HL-60 (cell line): ENCODE measurements around the gene MBD3L3.
A peak's percentile ranks its signal among the peaks of the same experiment; 100 is the strongest.
"Not testable (repeated sequence)": the region's sequence is repeated elsewhere in the genome, so short reads cannot be mapped to it uniquely, and the experiment has no call there.

ENCODE experiments used
- DNase-seq, 2 experiments: peaks; one replicate each; pipeline ENCODE4 v3.0.0-alpha.2; 2010 to 2020; ENCODE audit warnings: low read depth in 1 of 2, low spot score in 1 of 2
- H3K27ac ChIP-seq: fragments of 250-450 bp; sonication (Bioruptor Pico); replicated peaks from 2 replicates; pipeline ENCODE4 v1.5.1; 2020; ENCODE audit warnings: mild to moderate bottlenecking, moderate library complexity
- H3K27me3 ChIP-seq: fragments of 250-450 bp; sonication (Bioruptor Pico); 2 replicates; pipeline ENCODE4 v1.5.1; 2021; ENCODE audit warnings: mild to moderate bottlenecking, moderate library complexity; ENCODE audit not compliant: insufficient read depth, poor library complexity, severe bottlenecking
- H3K4me3 ChIP-seq: replicated peaks from 2 replicates; pipeline ENCODE4 v1.5.1; 2011; ENCODE audit warnings: mild to moderate bottlenecking, control low read depth, low read length; ENCODE audit not compliant: insufficient read depth
- CTCF ChIP-seq: IDR thresholded peaks from one replicate; pipeline ENCODE4 v1.5.1; 2011; ENCODE audit warnings: low read length, control low read depth, inconsistent platforms; ENCODE audit not compliant: insufficient read depth
- GABPA ChIP-seq: IDR thresholded peaks from 2 replicates; pipeline ENCODE4 v1.6.1; 2012; ENCODE audit warnings: low read depth
- POLR2AphosphoS5 ChIP-seq: IDR thresholded peaks from 2 replicates; pipeline ENCODE4 v1.6.1; 2012; ENCODE audit warnings: low read depth
- REST ChIP-seq: IDR thresholded peaks from 2 replicates; pipeline ENCODE4 v1.6.1; 2012; ENCODE audit warnings: low read depth; ENCODE audit not compliant: insufficient replicate concordance
- SPI1 ChIP-seq: IDR thresholded peaks from 2 replicates; pipeline ENCODE4 v1.6.1; 2012; ENCODE audit warnings: low read depth, mild to moderate bottlenecking, borderline replicate concordance

The MBD3L3 gene

GRCh38 chr19:7069042-7069903, 10.8 kb upstream of the MBD3L3 start, which contains the start of gene ZNF557:
Gene ZNF557, plus strand, starts transcription at chr19:7069703. Its CDS starts 5,372 bp downstream, at chr19:7075075.
- H3K27ac ChIP-seq = peak within 1 kb of the TSS; percentile 91
- peak; percentile 24; the same call in 1 of the 2 replicates for TF ChIP-seq SPI1
- peak; percentile 63; the same call in 1 of the 2 replicates for TF ChIP-seq POLR2AphosphoS5
- peak; percentile 37 for TF ChIP-seq REST
- no peak for TF ChIP-seq CTCF
- peak; percentile 91 for TF ChIP-seq GABPA
- peak within 1 kb of the TSS; percentile 92 for H3K4me3 ChIP-seq
- peak; percentile 97 to 99 for DNase-seq
- H3K27me3 ChIP-seq = no peaks in the 10 kb centered on the region

- no peak for DNase-seq
- Histone ChIP-seq H3K27me3 (no peaks in the 10 kb centered on the region), H3K27ac (peak overlapping the region; percentile 33), H3K4me3 (no peak overlapping the region)
- TF ChIP-seq GABPA = no peak
- TF ChIP-seq POLR2AphosphoS5 = no peak
- TF ChIP-seq SPI1 = no peak
- TF ChIP-seq REST = no peak
- no peak for TF ChIP-seq CTCF
Measured at GRCh38 chr19:7068599-7068998, 10.1 kb upstream of the MBD3L3 start.

- H3K27ac ChIP-seq = no peak overlapping the region
- no peak for DNase-seq
- TF ChIP-seq CTCF (no peak), SPI1 (no peak), REST (no peak), GABPA (no peak)
- H3K4me3 ChIP-seq = no peak overlapping the region
- H3K27me3 ChIP-seq = no peaks in the 10 kb centered on the region
Measured at GRCh38 chr19:7067716-7068115, 9.2 kb upstream of the MBD3L3 start.

GRCh38 chr19:7067122-7067521, 8.6 kb upstream of the MBD3L3 start:
- DNase-seq, H3K4me3 ChIP-seq, H3K27ac ChIP-seq, H3K27me3 ChIP-seq: not testable (repeated sequence)
